ENCODE results near the gene MSANTD7. TPM values are rescaled to one million over a fixed set of nuclear protein-coding genes. Genes with fewer than 3 reads are reported as not detected.
A peak's percentile ranks its signal among the peaks of the same experiment; 100 is the strongest.

MSANTD7 gene
- total and polyA plus RNA-seq, 12 donors, result 2.6 to 14.8 (median 7.5) TPM

DNA sequence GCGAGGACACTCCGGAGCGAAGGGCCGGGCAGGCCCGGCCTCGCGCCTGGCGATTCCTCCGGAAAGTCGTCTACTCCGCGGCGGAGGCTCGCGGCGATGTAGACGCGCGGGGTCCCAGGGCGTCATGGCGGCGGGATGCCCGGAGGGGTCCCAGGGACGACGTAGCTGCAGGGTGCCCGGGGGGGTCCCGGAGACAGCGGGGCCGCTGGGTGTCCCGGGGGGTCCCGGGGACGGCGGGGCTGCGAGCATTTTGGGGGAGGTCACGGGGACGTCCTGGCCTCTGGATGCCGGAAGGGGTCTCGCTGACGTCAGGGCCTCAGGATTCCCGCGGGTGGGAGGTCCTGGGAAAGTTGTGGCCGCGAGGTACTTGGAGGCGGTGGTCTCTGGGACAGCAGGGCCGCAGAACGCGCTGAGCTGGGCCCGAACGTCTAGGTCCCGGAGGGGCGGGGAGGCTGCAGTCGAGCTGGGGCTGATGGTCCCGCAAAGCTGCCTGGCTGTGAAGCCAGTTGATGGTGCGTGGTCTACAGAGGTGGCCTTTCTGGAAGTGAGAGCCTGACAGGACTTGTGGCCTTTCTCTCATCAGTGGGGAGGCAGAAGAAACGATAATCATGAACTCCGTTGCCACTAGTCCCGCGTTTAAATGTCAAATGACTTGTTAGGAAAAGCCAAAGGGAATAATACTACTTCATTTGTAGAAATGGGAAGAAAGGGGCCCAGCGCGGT is 637 bp downstream of the MSANTD7 start:
- peak; percentile 22 to 63 (median 39) for DNase-seq
- Histone ChIP-seq H3K9me3 (replicated peaks in 1 of 3) (no peaks in the 10 kb centered on the region), H3K36me3 (replicated peaks in 1 of 2) (peaks cover 0 to 35% of the 10 kb centered on the region in 2 donors), H3K4me3 (peak overlapping the region; percentile 41 to 95 (median 81)), H3K27ac (peak overlapping the region in 4 of 5 donors; percentile 95 to 97 (median 96)), H3K4me1 (replicated peaks in 1 of 2) (peaks cover 14 to 20% of the 10 kb centered on the region in 2 donors), H3K27me3 (no peaks in the 10 kb centered on the region)
- intact Hi-C loops (cut with DNase I), result loop anchor here (10.0 kb wide), 2 partner anchors 304 to 344 kb away; no protein-coding TSS in a partner anchor
- TF ChIP-seq, protein P1, sequence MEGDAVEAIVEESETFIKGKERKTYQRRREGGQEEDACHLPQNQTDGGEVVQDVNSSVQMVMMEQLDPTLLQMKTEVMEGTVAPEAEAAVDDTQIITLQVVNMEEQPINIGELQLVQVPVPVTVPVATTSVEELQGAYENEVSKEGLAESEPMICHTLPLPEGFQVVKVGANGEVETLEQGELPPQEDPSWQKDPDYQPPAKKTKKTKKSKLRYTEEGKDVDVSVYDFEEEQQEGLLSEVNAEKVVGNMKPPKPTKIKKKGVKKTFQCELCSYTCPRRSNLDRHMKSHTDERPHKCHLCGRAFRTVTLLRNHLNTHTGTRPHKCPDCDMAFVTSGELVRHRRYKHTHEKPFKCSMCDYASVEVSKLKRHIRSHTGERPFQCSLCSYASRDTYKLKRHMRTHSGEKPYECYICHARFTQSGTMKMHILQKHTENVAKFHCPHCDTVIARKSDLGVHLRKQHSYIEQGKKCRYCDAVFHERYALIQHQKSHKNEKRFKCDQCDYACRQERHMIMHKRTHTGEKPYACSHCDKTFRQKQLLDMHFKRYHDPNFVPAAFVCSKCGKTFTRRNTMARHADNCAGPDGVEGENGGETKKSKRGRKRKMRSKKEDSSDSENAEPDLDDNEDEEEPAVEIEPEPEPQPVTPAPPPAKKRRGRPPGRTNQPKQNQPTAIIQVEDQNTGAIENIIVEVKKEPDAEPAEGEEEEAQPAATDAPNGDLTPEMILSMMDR (IDR thresholded peaks at IDR 0.05), result no peak
- TF ChIP-seq POLR2A (IDR thresholded peaks at IDR 0.05), result no peak
- 0 to 6% (median 0%) methylated on average over 10 to 60 of the region's 60 CpGs for WGBS, 4 donors

GRCh38 chr10:14839305-14839695 is 1.2 kb downstream of the MSANTD7 start:
- H3K4me3 ChIP-seq, result peak overlapping the region in 2 of 4 donors; percentile 84 to 95
- TF ChIP-seq, protein P1 (IDR thresholded peaks at IDR 0.05), result no peak
- TF ChIP-seq POLR2A (IDR thresholded peaks at IDR 0.05), result no peak
- H3K27me3 ChIP-seq, result no peaks in the 10 kb centered on the region
- WGBS, 4 donors, result 11 to 12% (median 11%) methylated on average over 14 of the region's 14 CpGs
- intact Hi-C loops (cut with DNase I), result loop anchor here (10.0 kb wide), 2 partner anchors 304 to 344 kb away; no protein-coding TSS in a partner anchor
- peak overlapping the region in 2 of 5 donors; percentile 96 to 97 for H3K27ac ChIP-seq
- peak in 1 of 7 donors; percentile 24 for DNase-seq
- H3K4me1 ChIP-seq (replicated peaks in 1 of 2), result peaks cover 14 to 20% of the 10 kb centered on the region in 2 donors
- no peaks in the 10 kb centered on the region for H3K9me3 ChIP-seq (replicated peaks in 1 of 3)
- peaks cover 0 to 41% of the 10 kb centered on the region in 2 donors for H3K36me3 ChIP-seq (replicated peaks in 1 of 2)

GRCh38 chr10:14840178-14840577 is 2.1 kb downstream of the MSANTD7 start:
- Histone ChIP-seq H3K36me3 (replicated peaks in 1 of 2) (peaks cover 0 to 49% of the 10 kb centered on the region in 2 donors), H3K27me3 (no peaks in the 10 kb centered on the region), H3K4me3 (no peak overlapping the region), H3K27ac (no peak overlapping the region), H3K4me1 (replicated peaks in 1 of 2) (peaks cover 14 to 20% of the 10 kb centered on the region in 2 donors), H3K9me3 (replicated peaks in 1 of 3) (no peaks in the 10 kb centered on the region)
- DNase-seq, result no peak
- TF ChIP-seq, protein P1 (IDR thresholded peaks at IDR 0.05), result no peak
- TF ChIP-seq POLR2A (IDR thresholded peaks at IDR 0.05), result no peak
- 93 to 98% (median 94%) methylated on average over 2 of the region's 2 CpGs for WGBS, 4 donors
- intact Hi-C loops (cut with DNase I), result no loop called here

DNA sequence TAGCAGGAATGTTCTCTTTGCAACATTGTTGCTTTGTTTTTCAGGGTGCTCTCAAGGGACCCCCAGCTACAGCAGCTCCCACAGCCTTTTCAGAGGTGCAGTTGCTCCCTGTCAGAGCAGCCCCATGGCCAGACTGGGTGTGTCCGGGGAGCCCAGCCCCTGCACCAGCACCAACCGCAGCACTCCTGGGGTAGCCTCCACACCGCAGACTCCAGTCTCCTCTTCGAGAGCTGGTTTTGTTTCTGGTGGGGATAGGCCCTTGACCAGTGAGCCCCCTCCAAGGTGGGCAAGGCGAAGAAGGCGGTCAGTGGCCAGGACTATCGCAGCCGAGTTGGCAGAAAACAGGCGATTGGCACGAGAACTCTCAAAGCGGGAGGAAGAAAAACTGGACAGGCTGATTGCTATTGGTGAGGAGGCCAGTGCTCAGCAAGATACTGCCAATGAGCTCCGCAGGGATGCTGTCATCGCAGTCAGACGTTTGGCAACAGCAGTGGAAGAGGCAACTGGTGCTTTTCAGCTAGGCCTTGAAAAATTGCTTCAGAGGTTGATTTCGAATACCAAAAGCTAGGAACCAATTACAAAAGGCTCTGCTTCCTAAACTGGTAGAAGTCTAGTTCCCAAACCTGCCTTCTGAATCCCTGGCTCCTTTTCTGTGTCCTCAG is 5.4 kb downstream of the MSANTD7 start:
- H3K36me3 ChIP-seq (replicated peaks in 1 of 2), result peaks cover 0 to 52% of the 10 kb centered on the region in 2 donors
- no peak for DNase-seq
- intact Hi-C loops (cut with DNase I), result no loop called here
- no peak overlapping the region for H3K27ac ChIP-seq
- 91 to 93% (median 93%) methylated on average over 14 to 15 of the region's 15 CpGs for WGBS, 4 donors
- H3K27me3 ChIP-seq, result no peaks in the 10 kb centered on the region
- peaks cover 7 to 12% of the 10 kb centered on the region in 2 donors for H3K4me1 ChIP-seq (replicated peaks in 1 of 2)
- no peak for TF ChIP-seq POLR2A (IDR thresholded peaks at IDR 0.05)
- TF ChIP-seq, protein P1 (IDR thresholded peaks at IDR 0.05), result no peak
- H3K4me3 ChIP-seq, result no peak overlapping the region
- H3K9me3 ChIP-seq (replicated peaks in 1 of 3), result no peaks in the 10 kb centered on the region

All from adrenal gland (tissue), 12 donors.